H9 (cell line): ENCODE data around the gene CCSER1. TPM values are rescaled to one million over a fixed set of nuclear protein-coding genes. Genes with fewer than 3 reads are reported as not detected.

Source experiments
- DNase-seq: peaks from one replicate; pipeline ENCODE4 v3.0.0-alpha.2; 2017
- H2AFZ ChIP-seq: one replicate; pipeline ENCODE4 v1.6.1; 2013; ENCODE audit warnings: mild to moderate bottlenecking, low read length, control low read depth, moderate library complexity
- H2AK5ac ChIP-seq: 2 replicates; pipeline ENCODE4 v1.6.1; 2013; ENCODE audit warnings: low read length, control low read depth, mixed read lengths; ENCODE audit not compliant: insufficient read length
- H2BK120ac ChIP-seq: one replicate; pipeline ENCODE4 v1.6.1; 2013; ENCODE audit warnings: low read depth, mild to moderate bottlenecking, low read length, control low read depth, inconsistent platforms; ENCODE audit not compliant: poor library complexity, severe bottlenecking
- H2BK12ac ChIP-seq: 2 replicates; pipeline ENCODE4 v1.6.1; 2013; ENCODE audit warnings: low read length, control low read depth, mixed read lengths, low read depth; ENCODE audit not compliant: insufficient read length
- H2BK15ac ChIP-seq: 2 replicates; pipeline ENCODE4 v1.6.1; 2013; ENCODE audit warnings: low read depth, low read length, control low read depth
- H2BK20ac ChIP-seq: one replicate; pipeline ENCODE4 v1.6.1; 2013; ENCODE audit warnings: low read depth, mild to moderate bottlenecking, low read length, control low read depth, inconsistent platforms; ENCODE audit not compliant: poor library complexity, severe bottlenecking
- H2BK5ac ChIP-seq: 2 replicates; pipeline ENCODE4 v1.6.1; 2013; ENCODE audit warnings: low read length, control low read depth, mixed read lengths; ENCODE audit not compliant: insufficient read length
- H3K14ac ChIP-seq: 2 replicates; pipeline ENCODE4 v1.6.1; 2013; ENCODE audit warnings: low read length, control low read depth; ENCODE audit not compliant: insufficient read depth
- H3K18ac ChIP-seq: 2 replicates; pipeline ENCODE4 v1.6.1; 2013; ENCODE audit warnings: low read depth, mild to moderate bottlenecking, mixed read lengths, low read length, control low read depth; ENCODE audit not compliant: insufficient read length
- H3K23ac ChIP-seq: 2 replicates; pipeline ENCODE4 v1.6.1; 2013; ENCODE audit warnings: low read length, control low read depth, mixed read lengths, low read depth; ENCODE audit not compliant: insufficient read length
- H3K23me2 ChIP-seq: 2 replicates; pipeline ENCODE4 v1.6.1; 2013; ENCODE audit warnings: low read depth, mild to moderate bottlenecking, mixed read lengths, low read length, control low read depth; ENCODE audit not compliant: insufficient read length, poor library complexity, severe bottlenecking
- H3K27ac ChIP-seq: 2 replicates; pipeline ENCODE4 v1.5.1; 2013; ENCODE audit warnings: low read length, control low read depth, mixed read lengths, low read depth; ENCODE audit not compliant: insufficient read length
- H3K27me3 ChIP-seq: 2 replicates; pipeline ENCODE4 v1.6.1; 2013; ENCODE audit warnings: low read length, control low read depth, inconsistent platforms; ENCODE audit not compliant: insufficient read depth
- H3K4ac ChIP-seq: 2 replicates; pipeline ENCODE4 v1.6.1; 2013; ENCODE audit warnings: low read depth, mild to moderate bottlenecking, control low read depth, inconsistent platforms, low read length, moderate library complexity
- H3K4me1 ChIP-seq: 2 replicates; pipeline ENCODE4 v1.6.1; 2013; ENCODE audit warnings: low read length, control low read depth, inconsistent platforms; ENCODE audit not compliant: insufficient read depth
- H3K4me2 ChIP-seq: 2 replicates; pipeline ENCODE4 v1.6.1; 2013; ENCODE audit warnings: low read length, control low read depth, mixed read lengths; ENCODE audit not compliant: insufficient read length, insufficient read depth
- H3K56ac ChIP-seq: 2 replicates; pipeline ENCODE4 v1.6.1; 2013; ENCODE audit warnings: low read depth, mild to moderate bottlenecking, mixed read lengths, low read length, control low read depth; ENCODE audit not compliant: insufficient read length
- H3K79me1 ChIP-seq: 2 replicates; pipeline ENCODE4 v1.6.1; 2013; ENCODE audit warnings: low read depth, mild to moderate bottlenecking, moderate library complexity, low read length, control low read depth, inconsistent platforms; ENCODE audit not compliant: insufficient read depth, poor library complexity, severe bottlenecking
- H3K79me2 ChIP-seq: 2 replicates; pipeline ENCODE4 v1.6.1; 2013; ENCODE audit warnings: low read length, control low read depth, inconsistent platforms; ENCODE audit not compliant: insufficient read depth
- H3K9ac ChIP-seq: 2 replicates; pipeline ENCODE4 v1.6.1; 2013; ENCODE audit warnings: low read length, control low read depth, mixed read lengths; ENCODE audit not compliant: insufficient read length; ENCODE audit errors: extremely low read depth
- H3K9me3 ChIP-seq: one replicate; pipeline ENCODE4 v1.6.1; 2013; ENCODE audit warnings: low read depth, low read length, inconsistent platforms; ENCODE audit not compliant: control insufficient read depth
- H3T11ph ChIP-seq: one replicate; pipeline ENCODE4 v1.6.1; 2013; ENCODE audit warnings: mild to moderate bottlenecking, low read length, control low read depth, inconsistent platforms
- H4K20me1 ChIP-seq: one replicate; pipeline ENCODE4 v1.6.1; 2013; ENCODE audit not compliant: control insufficient read depth, insufficient read length, insufficient read depth
- H4K5ac ChIP-seq: 2 replicates; pipeline ENCODE4 v1.6.1; 2013; ENCODE audit warnings: low read depth, mild to moderate bottlenecking, mixed read lengths, low read length, control low read depth; ENCODE audit not compliant: insufficient read length
- H4K8ac ChIP-seq: replicated peaks from 2 replicates; pipeline ENCODE4 v1.6.1; 2013; ENCODE audit warnings: low read length, control low read depth, mixed read lengths, low read depth; ENCODE audit not compliant: insufficient read length
- H4K91ac ChIP-seq: 2 replicates; pipeline ENCODE4 v1.6.1; 2013; ENCODE audit warnings: low read depth, mild to moderate bottlenecking, moderate library complexity, mixed read lengths, low read length, control low read depth; ENCODE audit not compliant: insufficient read length
- H3K27ac Mint-ChIP-seq, 3 experiments: 2 replicates in 2 of 3; 3 replicates in 1 of 3; pipeline ENCODE4 v1.8.0; 2020 to 2021; ENCODE audit warnings: mixed read lengths in 3 of 3, mild to moderate bottlenecking in 1 of 3, moderate library complexity in 1 of 3
- H3K27me3 Mint-ChIP-seq: 2 replicates; pipeline ENCODE4 v1.8.0; 2021; ENCODE audit warnings: low read depth, mild to moderate bottlenecking, moderate library complexity, mixed read lengths
- H3K36me3 Mint-ChIP-seq, 3 experiments: 2 replicates in 2 of 3; 3 replicates in 1 of 3; pipeline ENCODE4 v1.8.0; 2020 to 2021; ENCODE audit warnings: low read depth in 3 of 3, mixed read lengths in 3 of 3; ENCODE audit not compliant: insufficient read depth in 1 of 3
- H3K4me1 Mint-ChIP-seq, 2 experiments: 2 replicates each; pipeline ENCODE4 v1.8.0; 2020; ENCODE audit warnings: mixed read lengths in 2 of 2
- H3K4me3 Mint-ChIP-seq, 2 experiments: 2 replicates in 1 of 2; 3 replicates in 1 of 2; pipeline ENCODE4 v1.8.0; 2020 to 2021; ENCODE audit warnings: mild to moderate bottlenecking in 2 of 2, mixed read lengths in 2 of 2, moderate library complexity in 1 of 2
- H3K9me3 Mint-ChIP-seq, 2 experiments: 2 replicates in 1 of 2; 3 replicates in 1 of 2; pipeline ENCODE4 v1.8.0; 2020; ENCODE audit warnings: mild to moderate bottlenecking in 2 of 2, mixed read lengths in 2 of 2, moderate library complexity in 1 of 2
- CTCF ChIP-seq: fragments of 200-600 bp; sonication (generic); conservative IDR thresholded peaks from 3 replicates; pipeline ENCODE4 v1.8.0; 2021; ENCODE audit warnings: antibody characterized with exemption, mild to moderate bottlenecking
- WGBS: extraction: QIAGEN DNeasy Blood & Tissue Kit; methylation state at CpG from one replicate; pipeline ENCODE4 v1.1.7; 2013; ENCODE audit warnings: missing lambda C conversion rate, low lambda C conversion rate, mixed read lengths; ENCODE audit not compliant: insufficient read length; ENCODE audit errors: extremely low coverage; 5-methylcytosine and 5-hydroxymethylcytosine counted together
- total RNA-seq: library from RNA; stranded (reverse); gene quantifications from 2 replicates; pipeline ENCODE4 v1.2.1, GENCODE V29; 2021

Gene CCSER1
- total RNA-seq, 1 experiment from 2014 or later = 0.37 TPM

GRCh38 chr4:90274175-90274574, 147.0 kb downstream of the CCSER1 start:
- Mint-ChIP-seq H3K4me3 (no peak overlapping the region), H3K9me3 (peaks cover 5 to 9% of the 10 kb centered on the region in 2 experiments; a peak in 4 of 5 replicates), H3K36me3 (no peaks in the 10 kb centered on the region; a peak in 2 of 7 replicates), H3K27me3 (peaks cover 4% of the 10 kb centered on the region), H3K27ac (no peak overlapping the region), H3K4me1 (no peaks in the 10 kb centered on the region)
- no peak overlapping the region for H4K5ac ChIP-seq
- H3T11ph ChIP-seq = no peak overlapping the region
- no CpG with 5 or more reads among the region's 1 CpG for WGBS
- TF ChIP-seq CTCF = no peak
- H4K91ac ChIP-seq = no peak overlapping the region
- no peaks in the 10 kb centered on the region for H3K27me3 ChIP-seq
- H3K9me3 ChIP-seq = no peaks in the 10 kb centered on the region
- H3K79me1 ChIP-seq = no peaks in the 10 kb centered on the region
- H2AFZ ChIP-seq = no peak overlapping the region
- H2AK5ac ChIP-seq = no peak overlapping the region
- H2BK20ac ChIP-seq = no peak overlapping the region
- no peaks in the 10 kb centered on the region for H3K23me2 ChIP-seq
- H2BK120ac ChIP-seq = no peak overlapping the region
- no peaks in the 10 kb centered on the region for H3K4me1 ChIP-seq
- H3K79me2 ChIP-seq = no peaks in the 10 kb centered on the region
- no peak overlapping the region for H3K9ac ChIP-seq
- no peak overlapping the region for H3K56ac ChIP-seq
- no peak overlapping the region for H2BK15ac ChIP-seq
- DNase-seq = no peak
- H4K8ac ChIP-seq = no peak overlapping the region
- no peak overlapping the region for H3K18ac ChIP-seq
- H3K4me2 ChIP-seq = no peak overlapping the region
- H3K14ac ChIP-seq = no peak overlapping the region
- H2BK5ac ChIP-seq = no peak overlapping the region
- H4K20me1 ChIP-seq = no peaks in the 10 kb centered on the region
- no peak overlapping the region for H3K4ac ChIP-seq
- no peak overlapping the region for H3K27ac ChIP-seq
- H3K23ac ChIP-seq = no peak overlapping the region
- H2BK12ac ChIP-seq = no peak overlapping the region
